ENCODE results near the gene WEE1.

DNA sequence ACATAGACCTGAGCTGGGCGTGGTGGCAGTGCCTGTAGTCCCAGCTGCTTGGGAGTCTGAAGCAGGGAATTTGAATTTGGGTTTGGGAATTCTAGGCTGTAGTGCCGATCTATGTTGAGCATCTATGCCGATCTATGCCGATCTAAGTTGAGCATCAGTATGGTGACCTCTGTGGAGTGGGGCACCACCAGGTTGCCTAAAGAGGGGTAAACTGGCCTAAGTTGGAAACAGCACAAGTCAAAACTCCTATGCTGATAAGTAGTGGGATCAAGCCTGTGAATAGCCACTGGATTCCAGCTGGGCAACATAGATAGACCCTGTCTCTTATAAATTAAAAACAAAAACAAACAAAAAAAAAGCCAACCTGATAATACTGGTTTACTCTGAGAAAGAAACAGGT is 7.4 kb downstream of the WEE1 start:
- TF ChIP-seq, protein P1, sequence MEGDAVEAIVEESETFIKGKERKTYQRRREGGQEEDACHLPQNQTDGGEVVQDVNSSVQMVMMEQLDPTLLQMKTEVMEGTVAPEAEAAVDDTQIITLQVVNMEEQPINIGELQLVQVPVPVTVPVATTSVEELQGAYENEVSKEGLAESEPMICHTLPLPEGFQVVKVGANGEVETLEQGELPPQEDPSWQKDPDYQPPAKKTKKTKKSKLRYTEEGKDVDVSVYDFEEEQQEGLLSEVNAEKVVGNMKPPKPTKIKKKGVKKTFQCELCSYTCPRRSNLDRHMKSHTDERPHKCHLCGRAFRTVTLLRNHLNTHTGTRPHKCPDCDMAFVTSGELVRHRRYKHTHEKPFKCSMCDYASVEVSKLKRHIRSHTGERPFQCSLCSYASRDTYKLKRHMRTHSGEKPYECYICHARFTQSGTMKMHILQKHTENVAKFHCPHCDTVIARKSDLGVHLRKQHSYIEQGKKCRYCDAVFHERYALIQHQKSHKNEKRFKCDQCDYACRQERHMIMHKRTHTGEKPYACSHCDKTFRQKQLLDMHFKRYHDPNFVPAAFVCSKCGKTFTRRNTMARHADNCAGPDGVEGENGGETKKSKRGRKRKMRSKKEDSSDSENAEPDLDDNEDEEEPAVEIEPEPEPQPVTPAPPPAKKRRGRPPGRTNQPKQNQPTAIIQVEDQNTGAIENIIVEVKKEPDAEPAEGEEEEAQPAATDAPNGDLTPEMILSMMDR (IDR thresholded peaks at IDR 0.05) = no peak
- no peak for TF ChIP-seq POLR2A (IDR thresholded peaks at IDR 0.05)

Data from suprapubic skin (tissue), 3 donors.